HG03280 (cell line): ENCODE measurements around the gene ZMYND11.

Source experiments
- ATAC-seq: cut with Tn5 transposase; IDR thresholded peaks from one replicate; pipeline ENCODE4 v1.9.1; 2021; ENCODE audit warnings: mild to moderate bottlenecking, moderate library complexity; ENCODE audit not compliant: unreplicated experiment

Gene ZMYND11

DNA sequence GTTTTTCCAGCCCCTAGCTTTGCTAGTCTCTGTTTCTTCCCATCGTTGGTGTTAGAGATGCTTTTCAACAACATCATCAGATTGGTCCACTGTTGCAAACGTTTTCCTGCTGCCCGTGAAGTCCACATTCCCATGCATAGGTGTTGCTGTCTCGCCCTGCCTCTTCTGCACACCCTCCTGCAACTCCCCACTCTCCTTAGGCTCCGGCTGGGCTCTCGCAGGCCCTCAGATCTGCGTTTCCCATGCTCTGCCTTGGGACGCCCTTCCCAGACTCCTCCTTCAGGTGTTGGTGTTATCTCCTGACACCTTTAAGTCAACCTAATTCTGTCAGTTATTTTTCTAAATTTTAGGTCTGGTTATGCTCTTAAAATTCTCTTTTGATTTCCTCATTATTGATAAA lies 55.0 kb downstream of the ZMYND11 start:
- no peak for ATAC-seq

- ATAC-seq = no peak
These were observed 56.7 kb downstream of the ZMYND11 start for GRCh38 chr10:191703-192518.

DNA sequence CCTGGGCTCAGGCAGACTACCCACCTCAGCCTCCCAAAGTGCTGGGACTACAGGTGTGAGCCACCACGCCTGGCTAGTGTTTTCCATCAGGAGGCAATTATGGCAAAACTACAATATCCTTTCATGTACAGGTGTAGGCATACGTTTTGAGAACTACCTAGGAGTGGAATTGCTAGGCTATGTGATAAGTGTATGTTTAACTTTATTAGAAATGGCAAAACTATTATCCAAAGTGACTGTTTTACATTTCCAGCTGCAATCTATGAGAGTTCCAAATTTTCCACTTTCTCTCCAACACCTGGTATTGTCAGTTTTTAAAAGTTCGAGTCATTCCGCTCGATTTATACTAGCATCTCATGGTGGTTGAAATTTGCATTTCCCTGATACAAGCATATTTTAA lies 59.0 kb downstream of the ZMYND11 start:
- ATAC-seq = no peak

- ATAC-seq = no peak
These were observed 65.2 kb downstream of the ZMYND11 start for GRCh38 chr10:200405-200804.

DNA sequence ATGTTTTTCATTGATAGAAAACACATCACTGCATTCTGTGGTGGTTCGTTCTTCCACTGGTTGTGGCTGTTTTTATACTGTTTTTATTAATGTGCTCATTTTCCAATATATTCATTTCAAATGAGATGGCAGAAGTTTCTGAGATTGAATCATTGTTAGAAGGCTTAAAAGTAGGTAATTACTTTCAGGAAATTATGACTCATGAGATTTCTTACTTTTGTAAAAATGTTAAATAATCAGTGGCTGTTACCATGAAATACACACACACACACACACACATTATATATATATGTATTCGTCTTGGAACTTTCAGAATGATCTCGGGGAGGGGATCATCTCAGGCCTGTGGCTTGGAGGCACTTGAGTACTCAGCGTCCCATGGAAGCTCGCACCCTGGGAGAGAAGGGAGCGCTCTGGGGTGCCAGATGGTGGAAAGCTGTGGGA lies 66.1 kb downstream of the ZMYND11 start:
- ATAC-seq = no peak

DNA sequence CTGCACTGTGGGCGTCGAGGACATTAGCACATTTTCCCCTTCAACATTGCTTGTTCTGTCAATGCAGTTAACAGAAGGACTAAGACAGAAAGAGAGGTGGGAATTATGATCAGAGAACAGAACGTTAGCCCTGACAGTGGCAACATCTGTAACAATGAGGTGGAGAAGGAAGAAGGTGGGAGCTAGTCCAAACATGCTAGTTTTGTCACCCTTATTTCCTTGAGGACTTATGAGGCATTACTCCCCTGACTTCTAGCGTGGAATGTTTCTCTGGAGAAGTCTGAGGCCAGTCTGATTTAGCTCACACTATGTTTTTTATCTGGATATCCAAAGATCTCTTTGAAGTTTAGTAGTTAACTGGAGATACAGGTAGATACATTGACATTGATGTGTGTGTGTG lies 73.4 kb downstream of the ZMYND11 start:
- no peak for ATAC-seq

DNA sequence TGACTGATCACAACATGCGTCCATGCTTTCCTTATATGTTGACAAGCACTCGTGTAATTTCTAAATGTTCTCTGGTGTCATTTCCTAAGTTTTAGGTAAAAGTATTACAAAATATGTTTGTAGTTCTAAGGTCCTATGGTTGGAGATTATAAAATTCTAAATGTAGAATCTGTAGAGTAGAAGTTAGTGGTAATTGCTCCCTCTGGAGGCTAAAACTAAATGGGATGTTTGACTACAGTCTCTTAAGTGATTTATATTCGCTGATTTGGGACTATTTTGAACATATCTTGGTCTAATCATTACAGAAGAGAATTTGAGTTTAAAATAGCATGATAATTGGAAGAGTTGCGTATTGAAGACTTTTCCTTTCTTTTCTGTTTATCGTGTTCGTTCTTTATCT lies 74.1 kb downstream of the ZMYND11 start:
- no peak for ATAC-seq

DNA sequence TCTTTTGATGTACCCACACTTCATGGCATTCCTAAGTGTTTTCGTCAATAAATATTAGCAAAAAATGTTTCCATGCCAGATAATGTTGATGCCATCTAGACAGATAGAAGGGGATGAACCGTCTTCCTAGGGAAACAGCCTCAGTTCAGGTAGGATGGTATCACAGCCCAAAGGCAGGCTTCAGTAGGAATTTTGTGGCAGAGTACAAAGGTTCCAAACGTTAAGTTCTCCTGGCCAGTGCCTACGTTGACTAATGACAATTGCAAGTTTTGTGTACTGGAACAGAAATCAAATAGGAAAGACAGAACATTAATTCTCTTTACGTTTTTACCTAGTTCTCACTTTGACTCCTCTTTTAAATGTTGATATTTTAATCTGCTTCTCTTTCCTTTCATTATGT lies 75.0 kb downstream of the ZMYND11 start:
- no peak for ATAC-seq

DNA sequence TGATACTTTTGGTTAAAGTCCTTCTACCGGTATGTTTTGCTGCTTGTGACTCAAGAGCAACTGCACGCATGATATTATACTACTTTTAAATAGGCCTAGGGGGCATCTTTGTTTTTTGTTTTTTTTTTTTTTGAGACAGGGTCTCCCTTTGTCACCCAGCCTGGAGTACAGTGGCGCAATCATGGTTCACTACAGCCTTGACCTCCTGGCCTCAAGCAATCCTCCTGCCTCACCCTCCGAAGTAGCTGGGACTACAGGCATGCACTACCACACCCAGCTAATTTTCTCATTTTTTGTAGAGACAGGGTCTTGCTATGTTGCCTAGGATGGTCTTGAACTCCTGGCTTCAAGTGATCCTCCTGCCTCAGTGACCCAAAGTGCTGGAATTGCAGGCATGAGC lies 80.2 kb downstream of the ZMYND11 start:
- ATAC-seq = no peak

DNA sequence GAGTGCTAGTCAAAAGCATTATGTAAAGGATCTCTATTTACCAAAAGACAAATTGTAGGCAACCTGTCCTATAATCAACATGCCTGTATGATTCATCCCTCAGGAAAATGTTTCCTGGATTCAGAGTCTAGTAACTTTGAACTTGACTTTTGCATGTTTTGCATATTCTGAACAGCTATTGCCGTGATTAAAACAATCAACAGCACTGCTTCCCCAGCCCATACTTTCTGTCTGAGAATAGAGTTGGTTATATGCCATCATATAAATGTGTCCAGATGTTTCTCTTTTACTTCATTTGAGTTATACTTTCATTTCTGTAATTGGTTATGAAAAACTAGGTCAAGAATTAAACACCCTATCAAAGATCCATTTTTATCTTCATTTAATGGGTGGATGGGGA lies 83.5 kb downstream of the ZMYND11 start:
- no peak for ATAC-seq

DNA sequence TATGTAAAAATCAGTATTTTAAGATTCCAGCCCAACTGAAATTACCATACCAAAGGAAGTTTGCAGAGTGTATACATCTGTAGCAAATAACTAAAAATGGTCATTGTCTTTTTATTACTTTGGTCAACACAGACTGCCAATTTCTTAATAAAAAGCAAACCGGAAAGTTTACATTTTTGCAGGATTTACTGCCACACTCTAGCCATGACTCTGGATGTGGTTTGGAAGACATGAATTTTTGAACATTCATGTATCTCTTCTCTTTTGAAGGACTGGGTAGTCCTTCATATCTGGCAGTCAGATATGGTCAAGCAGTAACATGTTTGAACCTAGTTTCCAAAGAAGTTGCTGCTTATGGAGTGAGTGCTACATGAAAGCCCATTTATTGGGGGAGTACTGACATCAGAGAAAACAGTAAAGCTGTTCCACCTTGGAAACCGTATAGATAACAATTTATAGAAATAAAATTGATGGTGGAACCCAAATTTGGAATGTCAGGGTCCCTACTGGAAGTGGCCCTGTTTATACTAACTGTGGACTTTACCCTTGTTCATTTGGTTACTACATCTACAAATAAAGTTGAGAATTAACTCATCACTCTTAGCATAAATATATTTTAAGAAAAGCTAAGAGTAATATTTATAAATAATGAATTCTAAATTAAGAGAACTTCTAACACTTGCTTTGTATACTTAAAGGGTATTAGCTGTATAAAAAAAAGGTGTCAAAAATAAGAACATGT lies 84.6 kb downstream of the ZMYND11 start:
- no peak for ATAC-seq

GRCh38 chr10:224571-224970 lies 89.3 kb downstream of the ZMYND11 start:
- ATAC-seq = peak; percentile 64

- no peak for ATAC-seq
These were observed 90.8 kb downstream of the ZMYND11 start for GRCh38 chr10:226018-226417.

- no peak for ATAC-seq
These were observed 91.8 kb downstream of the ZMYND11 start for GRCh38 chr10:227014-227413.

DNA sequence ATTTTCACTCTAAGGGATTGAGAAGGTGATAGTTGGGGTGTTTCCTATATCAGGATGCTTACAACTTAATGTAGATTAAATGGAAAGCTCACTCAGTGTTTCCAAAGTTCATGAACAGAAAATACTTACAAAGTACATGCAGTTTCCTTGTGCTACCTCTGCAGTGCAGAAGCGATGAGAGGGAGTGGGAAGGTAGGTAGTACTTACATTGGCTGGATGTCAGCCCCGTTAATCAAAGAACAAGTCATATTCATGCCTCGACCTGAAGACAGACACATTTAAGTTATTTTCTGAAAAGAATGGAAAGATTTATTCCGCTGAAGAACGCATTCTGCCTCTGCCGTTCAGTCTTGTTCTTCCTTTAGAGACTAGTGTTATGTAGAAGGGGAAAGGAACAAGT lies 93.1 kb downstream of the ZMYND11 start:
- ATAC-seq = no peak

DNA sequence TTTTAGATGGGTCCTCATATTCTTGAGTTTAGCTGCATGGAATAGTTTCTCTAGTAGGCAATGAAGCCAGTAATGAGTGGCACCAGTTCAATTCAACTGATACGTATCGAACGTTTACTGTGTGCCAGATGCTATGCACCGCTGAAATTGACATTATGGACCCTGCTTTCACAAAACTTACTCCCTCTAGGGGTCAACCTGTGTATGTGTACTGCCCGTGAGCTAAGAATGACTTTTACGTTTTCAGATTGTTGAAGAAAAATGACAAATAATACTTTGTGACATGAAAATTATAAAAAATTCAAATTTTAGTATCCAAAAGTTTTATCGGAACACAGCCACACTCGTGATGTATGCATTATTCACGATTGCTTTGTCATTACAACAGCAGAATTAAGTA lies 95.5 kb downstream of the ZMYND11 start:
- ATAC-seq = no peak

- ATAC-seq = no peak
These were observed 96.8 kb downstream of the ZMYND11 start for GRCh38 chr10:232061-232460.

DNA sequence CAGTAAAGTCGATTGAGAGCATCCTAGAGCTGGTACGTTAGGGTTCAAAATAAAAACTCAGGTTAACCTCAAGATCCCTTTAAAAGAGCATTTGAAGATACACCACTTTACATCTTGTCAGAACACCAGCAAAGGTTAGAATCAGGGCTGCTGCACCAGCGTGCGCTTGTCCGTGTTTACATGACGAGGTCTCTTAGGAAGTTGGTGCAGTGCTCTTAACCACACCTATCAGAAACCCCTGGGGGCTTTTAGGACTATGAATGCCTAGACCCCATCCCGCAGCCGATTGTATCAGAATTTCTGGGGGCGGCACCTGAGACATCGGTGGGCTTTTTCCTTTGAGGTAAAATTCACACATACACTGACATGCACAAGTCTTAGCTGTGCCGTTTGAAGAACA lies 97.6 kb downstream of the ZMYND11 start:
- ATAC-seq = no peak

GRCh38 chr10:234708-235406 lies 99.6 kb downstream of the ZMYND11 start:
- no peak for ATAC-seq

- ATAC-seq = no peak
These were observed 100.7 kb downstream of the ZMYND11 start for GRCh38 chr10:235915-236314.

DNA sequence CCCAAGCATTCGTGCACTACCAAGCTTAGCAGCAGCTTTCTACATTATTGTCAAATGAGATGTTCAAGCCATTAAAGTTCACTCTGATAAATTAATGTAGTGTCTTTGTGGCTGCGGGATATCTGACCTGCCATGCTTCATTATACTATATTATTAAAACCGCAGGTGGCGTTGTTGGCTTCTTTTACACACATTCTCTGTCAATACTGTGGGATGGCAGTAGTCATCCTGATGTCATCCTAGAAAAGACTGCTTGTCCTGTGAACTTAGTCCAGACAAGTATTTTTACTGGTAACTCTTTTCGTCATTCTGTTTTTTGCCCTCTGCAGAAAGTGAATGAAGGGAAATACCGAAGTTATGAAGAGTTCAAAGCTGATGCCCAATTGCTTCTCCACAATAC lies 103.9 kb downstream of the ZMYND11 start:
- ATAC-seq = no peak

DNA sequence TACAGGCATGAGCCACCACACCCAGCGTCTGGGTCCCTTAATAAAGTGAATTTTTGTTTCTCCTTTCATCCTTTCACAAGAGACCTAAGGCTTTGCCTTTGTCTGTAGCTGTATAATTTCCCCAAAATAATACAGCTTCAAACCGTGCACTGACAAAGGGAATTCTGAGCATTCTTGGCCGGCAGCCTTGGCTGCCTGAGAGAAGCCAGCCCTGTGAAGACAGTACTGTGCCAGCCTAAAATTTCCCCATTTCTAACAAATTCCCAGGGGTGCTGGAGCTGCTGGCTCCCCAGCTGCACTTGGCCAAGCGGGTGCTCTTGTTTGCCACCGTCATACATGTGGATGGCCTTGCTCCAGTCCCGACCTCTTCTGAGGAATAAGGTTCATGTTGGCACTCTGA lies 106.2 kb downstream of the ZMYND11 start:
- no peak for ATAC-seq
